ENCODE measurements around the gene CFLAR. TPM values are rescaled to one million over a fixed set of nuclear protein-coding genes. Genes with fewer than 3 reads are reported as not detected.
"Not testable (repeated sequence)": the region's sequence is repeated elsewhere in the genome, so short reads cannot be mapped to it uniquely, and the experiment has no call there.

The CFLAR gene
- total and polyA plus RNA-seq, 4 donors: 24.4 to 169 (median 45.5) TPM

- Histone ChIP-seq H3K4me1 (ENCODE audit: control insufficient read depth in 4 of 4, insufficient read depth in 4 of 4, low read length in 3 of 4) (peaks cover 5 to 39% (median 26%) of the 10 kb centered on the region in 4 donors), H3K9me3 (ENCODE audit: control insufficient read depth in 4 of 4, low read length in 3 of 4) (no peaks in the 10 kb centered on the region), H3K4me3 (ENCODE audit: low read depth in 1 of 3, low read length in 3 of 3) (peak overlapping the region; percentile 60 to 96 (median 82)), H3K9ac (ENCODE audit: low read depth in 1 of 2, low read length in 2 of 2) (peak overlapping the region; percentile 84 to 93), H3K27ac (ENCODE audit: low read depth in 1 of 2, low read length in 2 of 2) (peak overlapping the region; percentile 98 to 99), H3K27me3 (ENCODE audit: control insufficient read depth in 4 of 4, insufficient read depth in 4 of 4, low read length in 3 of 4) (no peaks in the 10 kb centered on the region), H3K36me3 (ENCODE audit: control insufficient read depth in 4 of 4, insufficient read depth in 3 of 4, low read depth in 1 of 4, low read length in 3 of 4) (no peaks in the 10 kb centered on the region)
- WGBS: under 1% methylated on average over 22 of the region's 22 CpGs
- DNase-seq (ENCODE audit: low spot score): peak; percentile 64
- TF ChIP-seq GABPA (IDR thresholded peaks at IDR 0.05 in 1 of 2, conservative IDR thresholded peaks at IDR 0.05 in 1 of 2): no peak
- peak; percentile 22 to 33 for TF ChIP-seq RAD21 (IDR thresholded peaks at IDR 0.05)
- peak; percentile 4 to 44 for TF ChIP-seq HNF4A (conservative IDR thresholded peaks at IDR 0.05)
- TF ChIP-seq HNF4G (IDR thresholded peaks at IDR 0.05): no peak
- peak in 1 of 2 donors; percentile 43 for TF ChIP-seq RXRA (IDR thresholded peaks at IDR 0.05)
- TF ChIP-seq NR2F2 (IDR thresholded peaks at IDR 0.05): peak; percentile 9
- TF ChIP-seq CTCF (IDR thresholded peaks at IDR 0.05; ENCODE audit: low read depth, low read length, missing input control): peak; percentile 38
- TF ChIP-seq EGR1 (IDR thresholded peaks at IDR 0.05; ENCODE audit: low read depth in 2 of 2): no peak
- TF ChIP-seq MAX (IDR thresholded peaks at IDR 0.05): peak; percentile 51
- no peak for TF ChIP-seq ZBTB33 (IDR thresholded peaks at IDR 0.05)
- peak; percentile 29 for TF ChIP-seq REST (IDR thresholded peaks at IDR 0.05)
- TF ChIP-seq FOXA2 (IDR thresholded peaks at IDR 0.05): no peak
- peak; percentile 73 for TF ChIP-seq SP1 (IDR thresholded peaks at IDR 0.05)
- TF ChIP-seq YY1 (IDR thresholded peaks at IDR 0.05): no peak
- TF ChIP-seq JUND (IDR thresholded peaks at IDR 0.05): peak in 1 of 2 donors; percentile 25
- peak; percentile 60 for TF ChIP-seq TAF1 (conservative IDR thresholded peaks at IDR 0.05)
- no peak for TF ChIP-seq FOXA1 (IDR thresholded peaks at IDR 0.05)
- peak; percentile 22 for TF ChIP-seq ATF3 (IDR thresholded peaks at IDR 0.05)
Measured at GRCh38 chr2:201116959-201117734, 1.2 kb downstream of the CFLAR start.

- WGBS: 3% methylated on average over 13 of the region's 13 CpGs
- H3K27me3 ChIP-seq (ENCODE audit: control insufficient read depth in 4 of 4, insufficient read depth in 4 of 4, low read length in 3 of 4); H3K36me3 ChIP-seq (ENCODE audit: control insufficient read depth in 4 of 4, insufficient read depth in 3 of 4, low read depth in 1 of 4, low read length in 3 of 4); DNase-seq (ENCODE audit: low spot score); H3K9me3 ChIP-seq (ENCODE audit: control insufficient read depth in 4 of 4, low read length in 3 of 4): not testable (repeated sequence)
- Histone ChIP-seq H3K9ac (ENCODE audit: low read depth in 1 of 2, low read length in 2 of 2) (peak overlapping the region; percentile 84 to 93), H3K4me3 (ENCODE audit: low read depth in 1 of 3, low read length in 3 of 3) (peak overlapping the region; percentile 60 to 96 (median 82)), H3K27ac (ENCODE audit: low read depth in 1 of 2, low read length in 2 of 2) (peak overlapping the region; percentile 98 to 99), H3K4me1 (ENCODE audit: control insufficient read depth in 4 of 4, insufficient read depth in 4 of 4, low read length in 3 of 4) (peaks cover 6 to 44% (median 30%) of the 10 kb centered on the region in 4 donors)
Measured at GRCh38 chr2:201117735-201118094, 1.8 kb downstream of the CFLAR start.
